Upper lobe of right lung (tissue), 1 donor: ENCODE results near the gene ADAMTS6. TPM values are rescaled to one million over a fixed set of nuclear protein-coding genes. Genes with fewer than 3 reads are reported as not detected.
A peak's percentile ranks its signal among the peaks of the same experiment; 100 is the strongest.

Experiments used
- ATAC-seq: fragments of 200-7000 bp; cut with Tn5 transposase; one replicate; pipeline ENCODE4 v1.9.1; 2020; ENCODE audit warnings: mild to moderate bottlenecking, moderate library complexity
- DNase-seq: peaks from one replicate; pipeline ENCODE4 v3.0.0-alpha.2; 2020
- H3K27ac ChIP-seq: fragments of 200-600 bp; one replicate; pipeline ENCODE4 v1.8.0; 2022
- H3K27me3 ChIP-seq: fragments of 200-600 bp; one replicate; pipeline ENCODE4 v1.8.0; 2022; ENCODE audit warnings: mild to moderate bottlenecking
- H3K36me3 ChIP-seq: fragments of 200-600 bp; one replicate; pipeline ENCODE4 v1.8.0; 2022
- H3K4me1 ChIP-seq: fragments of 200-600 bp; one replicate; pipeline ENCODE4 v1.8.0; 2022
- H3K4me3 ChIP-seq: fragments of 200-600 bp; one replicate; pipeline ENCODE4 v1.8.0; 2022; ENCODE audit warnings: mild to moderate bottlenecking
- H3K9me3 ChIP-seq: fragments of 200-600 bp; one replicate; pipeline ENCODE4 v1.8.0; 2022
- CTCF ChIP-seq: fragments of 200-600 bp; IDR thresholded peaks from one replicate; pipeline ENCODE4 v1.8.0; 2022; ENCODE audit warnings: antibody characterized with exemption
- intact Hi-C: fragments of 100-400 bp; cut with DNase I; formaldehyde crosslinking; loops from one replicate; pipeline ENCODE4 v1.11.0; 2022
- total RNA-seq: library from RNA; stranded (reverse); fragmentation: NEBNext Ultra II Directional; extraction: Animal tissue kit (Norgen Biotek cat#: 25700); gene quantifications from one replicate; pipeline ENCODE4 v1.2.1, GENCODE V29; 2021
- donor health status: DM: no; HTN: yes; CAD: no; lungs with severe emphysema.

Gene ADAMTS6
- total RNA-seq, 1 donor from 2014 or later, result 2.3 TPM

DNA sequence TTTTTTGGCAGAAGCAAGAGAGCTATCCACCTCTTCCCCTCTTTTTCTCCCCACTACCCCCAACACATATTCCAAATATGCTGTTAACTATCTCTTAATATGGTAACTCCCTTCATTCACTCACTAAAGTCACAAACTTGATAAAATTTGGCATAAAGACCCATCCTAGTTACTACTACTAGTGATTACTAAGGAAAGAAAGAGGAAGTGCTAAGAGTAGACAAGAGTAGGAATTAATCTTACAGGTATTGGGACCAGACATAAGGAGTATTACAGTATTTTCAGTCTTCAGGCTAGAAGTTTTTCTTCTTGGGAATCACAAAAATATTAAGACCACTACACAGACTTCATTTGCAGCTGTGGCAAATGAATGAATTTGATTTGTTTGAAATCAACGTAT lies 2.2 kb downstream of the ADAMTS6 start:
- Histone ChIP-seq H3K36me3 (no peaks in the 10 kb centered on the region), H3K27me3 (no peaks in the 10 kb centered on the region), H3K4me3 (peak overlapping the region; percentile 73), H3K9me3 (no peaks in the 10 kb centered on the region), H3K27ac (no peak overlapping the region), H3K4me1 (peaks cover 15% of the 10 kb centered on the region)
- DNase-seq (no peak), ATAC-seq (no peak)
- intact Hi-C loops, result no loop called here
- TF ChIP-seq CTCF, result no peak

GRCh38 chr5:65478336-65478735 lies 3.4 kb downstream of the ADAMTS6 start:
- no peak overlapping the region for H3K27ac ChIP-seq
- ATAC-seq (no peak), DNase-seq (no peak)
- no peaks in the 10 kb centered on the region for H3K27me3 ChIP-seq
- peaks cover 11% of the 10 kb centered on the region for H3K4me1 ChIP-seq
- no peaks in the 10 kb centered on the region for H3K9me3 ChIP-seq
- H3K4me3 ChIP-seq, result no peak overlapping the region
- intact Hi-C loops, result no loop called here
- H3K36me3 ChIP-seq, result no peaks in the 10 kb centered on the region
- TF ChIP-seq CTCF, result no peak

DNA sequence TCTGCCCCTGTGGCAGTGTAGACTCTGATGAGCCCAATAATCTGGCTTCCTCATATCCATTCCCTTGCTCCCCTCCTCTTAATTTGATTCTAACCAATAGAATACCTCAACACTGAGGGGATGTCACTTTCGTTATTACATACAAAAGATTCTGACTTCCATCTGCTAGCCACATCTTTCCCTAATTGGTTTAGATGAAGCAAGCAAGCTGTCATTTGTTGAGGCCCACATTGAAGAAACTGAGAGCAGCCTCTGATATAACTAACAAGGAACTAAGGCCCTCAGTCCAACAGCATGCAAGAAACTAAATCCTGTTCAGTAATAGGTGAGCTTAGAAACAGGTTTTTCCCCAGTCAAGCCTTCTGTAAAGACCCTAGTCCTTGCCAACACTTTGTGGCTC lies 5.8 kb downstream of the ADAMTS6 start:
- ATAC-seq (no peak), DNase-seq (no peak)
- H3K36me3 ChIP-seq, result no peaks in the 10 kb centered on the region
- TF ChIP-seq CTCF, result no peak
- H3K4me3 ChIP-seq, result no peak overlapping the region
- intact Hi-C loops, result no loop called here
- no peaks in the 10 kb centered on the region for H3K27me3 ChIP-seq
- H3K27ac ChIP-seq, result no peak overlapping the region
- H3K4me1 ChIP-seq, result peaks cover 8% of the 10 kb centered on the region
- H3K9me3 ChIP-seq, result no peaks in the 10 kb centered on the region

DNA sequence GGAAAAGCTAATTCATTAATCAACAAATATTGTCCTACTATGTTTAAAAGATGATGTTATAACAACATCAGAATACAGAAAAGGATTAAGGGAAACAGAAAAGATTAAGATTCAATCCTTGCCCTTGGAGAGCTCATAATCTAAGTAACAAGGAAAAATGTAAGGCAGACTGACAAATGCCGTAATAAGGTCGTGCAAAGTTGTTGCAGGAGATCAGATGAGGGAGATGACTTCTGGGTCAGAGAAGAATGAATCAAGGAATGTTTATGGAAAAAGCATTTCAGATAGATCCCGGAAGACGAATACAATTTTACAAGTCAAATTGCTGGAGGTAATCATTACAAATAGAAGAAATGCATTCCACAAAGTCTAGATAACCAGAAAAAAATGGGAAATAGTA lies 6.4 kb downstream of the ADAMTS6 start:
- no peak for DNase-seq
- TF ChIP-seq CTCF, result no peak
- Histone ChIP-seq H3K27ac (no peak overlapping the region), H3K27me3 (no peaks in the 10 kb centered on the region), H3K9me3 (no peaks in the 10 kb centered on the region), H3K4me3 (no peak overlapping the region), H3K36me3 (no peaks in the 10 kb centered on the region), H3K4me1 (peaks cover 8% of the 10 kb centered on the region)
- intact Hi-C loops, result no loop called here
- ATAC-seq, result no peak

DNA sequence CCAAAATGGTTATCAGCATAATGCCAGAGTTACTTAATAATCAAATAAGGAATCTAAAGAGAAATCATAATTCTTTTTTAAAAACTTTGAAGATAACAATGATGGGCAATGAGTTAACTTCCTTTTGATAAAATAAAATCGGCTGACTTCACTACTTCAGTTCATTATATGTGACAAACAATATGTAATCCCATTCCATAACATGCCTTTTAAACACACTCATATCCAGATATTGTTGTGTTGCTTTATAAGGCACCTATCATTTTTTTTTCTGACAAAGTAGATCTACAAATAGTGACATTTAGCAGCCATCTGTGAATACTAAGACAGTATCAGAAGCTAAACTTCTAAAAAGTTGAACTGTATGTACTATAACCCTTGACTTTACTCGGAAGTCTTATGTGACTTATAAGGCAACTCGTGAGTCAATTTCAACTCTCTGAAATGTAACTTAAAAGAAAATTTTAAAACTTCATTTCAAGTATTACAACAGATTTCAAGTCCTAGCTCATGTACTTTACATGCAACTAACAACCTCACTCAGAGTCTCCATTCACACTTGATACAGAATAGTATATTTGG lies 7.5 kb downstream of the ADAMTS6 start:
- DNase-seq (no peak), ATAC-seq (no peak)
- H3K4me3 ChIP-seq, result no peak overlapping the region
- no peaks in the 10 kb centered on the region for H3K9me3 ChIP-seq
- H3K27me3 ChIP-seq, result no peaks in the 10 kb centered on the region
- H3K4me1 ChIP-seq, result peaks cover under 1% of the 10 kb centered on the region
- intact Hi-C loops, result no loop called here
- TF ChIP-seq CTCF, result no peak
- no peaks in the 10 kb centered on the region for H3K36me3 ChIP-seq
- H3K27ac ChIP-seq, result no peak overlapping the region

DNA sequence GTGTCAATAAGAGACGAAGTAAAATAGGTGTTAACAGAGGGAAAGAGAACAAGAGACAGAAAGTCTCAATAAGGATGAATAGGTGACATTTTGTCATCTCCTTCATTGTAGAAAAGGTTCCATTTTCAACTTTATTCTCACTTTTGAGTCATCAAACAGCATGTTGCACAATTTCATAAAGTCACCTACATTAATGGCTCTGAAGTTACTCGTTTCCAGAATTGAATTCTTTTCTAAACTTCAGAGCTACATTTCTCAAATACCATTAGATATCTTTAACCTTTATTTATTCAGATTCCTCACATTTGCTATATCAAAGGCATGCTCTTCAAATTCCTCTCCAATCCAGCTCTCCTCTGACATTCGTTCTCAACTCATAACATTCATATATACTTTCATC lies 13.1 kb downstream of the ADAMTS6 start:
- no peaks in the 10 kb centered on the region for H3K9me3 ChIP-seq
- no peak for ATAC-seq
- no peaks in the 10 kb centered on the region for H3K36me3 ChIP-seq
- intact Hi-C loops, result no loop called here
- H3K27ac ChIP-seq, result no peak overlapping the region
- H3K4me1 ChIP-seq, result no peaks in the 10 kb centered on the region
- no peak for TF ChIP-seq CTCF
- no peaks in the 10 kb centered on the region for H3K27me3 ChIP-seq
- no peak for DNase-seq
- no peak overlapping the region for H3K4me3 ChIP-seq
